IMR-90 (cell line): ENCODE results near the gene TARS3. TPM values are rescaled to one million over a fixed set of nuclear protein-coding genes. Genes with fewer than 3 reads are reported as not detected.

Experiments used
- ATAC-seq: fragments of 200-7000 bp; cut with Tn5 transposase; 2 replicates; pipeline ENCODE4 v1.9.1; 2020; ENCODE audit warnings: low read depth, mild to moderate bottlenecking, moderate library complexity
- BruUV-seq: library from RNA; stranded (reverse); fragments of 400-500 nt; replicated peaks from 2 replicates; lab custom pipeline; 2021; lab: Mats Ljungman, UMichigan
- CTCF ChIA-PET: fragments of 300-600 bp; formaldehyde crosslinking; extraction: SDS; loops from one replicate; lab custom pipeline; 2021; ENCODE audit warnings: antibody characterized with exemption; lab: Yijun Ruan, JAX
- POLR2A ChIA-PET: fragments of 300-600 bp; sonication (Branson Sonifier 250); formaldehyde crosslinking; loops from one replicate; lab custom pipeline; 2022; ENCODE audit warnings: antibody characterized with exemption; ENCODE audit not compliant: unreplicated experiment; lab: Charles Lee
- DNase-seq: peaks from one replicate; pipeline ENCODE4 v3.0.0; 2013
- H2AFZ ChIP-seq: replicated peaks from 2 replicates; pipeline ENCODE3; 2013; ENCODE audit warnings: low read length, mild to moderate bottlenecking; ENCODE audit not compliant: poor library complexity
- H2AK5ac ChIP-seq: 2 replicates; pipeline ENCODE4 v1.6.1; 2013; ENCODE audit warnings: low read depth, low read length, inconsistent platforms
- H2AK9ac ChIP-seq: replicated peaks from 2 replicates; pipeline ENCODE3; 2013; ENCODE audit warnings: mild to moderate bottlenecking, low read depth, low read length, moderate library complexity; ENCODE audit not compliant: poor library complexity
- H2BK120ac ChIP-seq: 2 replicates; pipeline ENCODE4 v1.6.1; 2013; ENCODE audit warnings: low read depth, low read length, inconsistent platforms
- H2BK15ac ChIP-seq: 3 replicates; pipeline ENCODE4 v1.6.1; 2013; ENCODE audit warnings: low read depth, low read length, inconsistent platforms
- H2BK20ac ChIP-seq: 2 replicates; pipeline ENCODE4 v1.6.1; 2013; ENCODE audit warnings: low read depth, mild to moderate bottlenecking, inconsistent platforms, low read length, moderate library complexity
- H2BK5ac ChIP-seq: 2 replicates; pipeline ENCODE4 v1.6.1; 2013; ENCODE audit warnings: mild to moderate bottlenecking, low read depth, low read length, inconsistent platforms; ENCODE audit not compliant: poor library complexity, severe bottlenecking
- H3K14ac ChIP-seq: replicated peaks from 2 replicates; pipeline ENCODE4 v1.6.1; 2013; ENCODE audit warnings: low read depth, low read length, inconsistent platforms
- H3K18ac ChIP-seq: 2 replicates; pipeline ENCODE4 v1.6.1; 2013; ENCODE audit warnings: low read depth, low read length, control low read depth
- H3K23ac ChIP-seq: 2 replicates; pipeline ENCODE4 v1.6.1; 2013; ENCODE audit warnings: low read depth, low read length, inconsistent platforms
- H3K27ac ChIP-seq: 2 replicates; pipeline ENCODE4 v1.5.1; 2013; ENCODE audit warnings: mild to moderate bottlenecking, control low read depth, low read length; ENCODE audit not compliant: insufficient read depth
- H3K27me3 ChIP-seq: 2 replicates; pipeline ENCODE4 v1.6.1; 2013; ENCODE audit warnings: low read length; ENCODE audit not compliant: control insufficient read depth, insufficient read depth
- H3K36me3 ChIP-seq: 2 replicates; pipeline ENCODE4 v1.6.1; 2013; ENCODE audit warnings: low read length, mixed read lengths; ENCODE audit not compliant: control insufficient read depth, insufficient read depth
- H3K4ac ChIP-seq: 2 replicates; pipeline ENCODE4 v1.6.1; 2013; ENCODE audit warnings: low read depth, low read length, inconsistent platforms
- H3K4me1 ChIP-seq: 2 replicates; pipeline ENCODE4 v1.6.1; 2013; ENCODE audit warnings: low read length, mixed read lengths; ENCODE audit not compliant: control insufficient read depth, insufficient read depth
- H3K4me2 ChIP-seq: 2 replicates; pipeline ENCODE4 v1.6.1; 2013; ENCODE audit warnings: low read depth, mild to moderate bottlenecking, control low read depth, low read length, moderate library complexity
- H3K4me3 ChIP-seq: 2 replicates; pipeline ENCODE4 v1.5.1; 2013; ENCODE audit warnings: low read depth, mild to moderate bottlenecking, control low read depth, low read length, moderate library complexity; ENCODE audit not compliant: insufficient read depth
- H3K56ac ChIP-seq: 2 replicates; pipeline ENCODE4 v1.6.1; 2013; ENCODE audit warnings: low read length, inconsistent platforms; ENCODE audit not compliant: insufficient read depth; ENCODE audit errors: extremely low read depth
- H3K79me1 ChIP-seq, 2 experiments: 2 replicates each; pipeline ENCODE4 v1.6.1; 2013; ENCODE audit warnings: low read length in 2 of 2, inconsistent platforms in 1 of 2, low read depth in 1 of 2
- H3K9ac ChIP-seq: 2 replicates; pipeline ENCODE4 v1.6.1; 2013; ENCODE audit warnings: low read depth, low read length, control low read depth
- H3K9me1 ChIP-seq: 2 replicates; pipeline ENCODE4 v1.6.1; 2013; ENCODE audit warnings: low read length, inconsistent platforms; ENCODE audit not compliant: insufficient read depth
- H3K9me3 ChIP-seq: 2 replicates; pipeline ENCODE4 v1.6.1; 2013; ENCODE audit warnings: low read length; ENCODE audit not compliant: control insufficient read depth, insufficient read depth
- H4K20me1 ChIP-seq: 2 replicates; pipeline ENCODE4 v1.6.1; 2013; ENCODE audit warnings: low read length, inconsistent platforms; ENCODE audit not compliant: insufficient read depth
- H4K5ac ChIP-seq: 2 replicates; pipeline ENCODE4 v1.6.1; 2013; ENCODE audit warnings: mild to moderate bottlenecking, low read depth, low read length, control low read depth
- H4K8ac ChIP-seq, 2 experiments: 2 replicates each; pipeline ENCODE4 v1.6.1; 2013; ENCODE audit warnings: low read depth in 2 of 2, low read length in 2 of 2, control low read depth in 1 of 2, inconsistent platforms in 1 of 2
- H4K91ac ChIP-seq: 2 replicates; pipeline ENCODE4 v1.6.1; 2013; ENCODE audit warnings: low read depth, low read length, inconsistent platforms; ENCODE audit not compliant: insufficient read depth
- BHLHE40 ChIP-seq: fragments of 150-350 bp; IDR thresholded peaks from 2 replicates; pipeline ENCODE4 v1.6.1; 2016; ENCODE audit warnings: mild to moderate bottlenecking, low read depth, low read length
- MAFK ChIP-seq: IDR thresholded peaks from 2 replicates; pipeline ENCODE4 v1.6.1; 2012; ENCODE audit warnings: low read depth, low read length, improper control_type of control experiment
- MAZ ChIP-seq: IDR thresholded peaks from 2 replicates; pipeline ENCODE4 v1.6.1; 2012; ENCODE audit warnings: low read depth, mild to moderate bottlenecking, low read length, improper control_type of control experiment, moderate library complexity, borderline replicate concordance
- USF2 ChIP-seq: fragments of 150-350 bp; IDR thresholded peaks from 2 replicates; pipeline ENCODE4 v1.6.1; 2017; ENCODE audit warnings: mild to moderate bottlenecking, antibody characterized with exemption, low read length, low read depth
- WGBS, 2 experiments: methylation state at CpG; one replicate each; pipeline versions ENCODE4 v1.1.5 to v1.1.7; 2013; ENCODE audit warnings: missing lambda C conversion rate in 2 of 2; ENCODE audit not compliant: insufficient read length in 1 of 2; ENCODE audit errors: extremely low coverage in 2 of 2; 5-methylcytosine and 5-hydroxymethylcytosine counted together
- dilution Hi-C: fragments of 300-500 bp; cut with HindIII; formaldehyde crosslinking; loops from one replicate; pipeline ENCODE4 v1.14.3; 2018; ENCODE audit warnings: low sequenced_read_pairs; ENCODE audit not compliant: unreplicated experiment
- in situ Hi-C: fragments of 300-500 bp; cut with MboI; formaldehyde crosslinking; loops from 3 replicates; pipeline ENCODE4 v1.14.3; 2019; ENCODE audit warnings: low sequenced_read_pairs, inconsistent platforms, mixed read lengths
- intact Hi-C: fragments of 100-400 bp; cut with micrococcal nuclease; formaldehyde crosslinking; loops from 2 replicates; pipeline ENCODE4 v1.10.0; 2022
- polyA plus RNA-seq, 3 experiments: library from polyadenylated mRNA; depleted of rRNA; stranded (reverse); fragments of >200 nt; gene quantifications; 2 replicates each; pipeline ENCODE4 v1.2.3, GENCODE V29; 2012; ENCODE audit warnings: low replicate concordance in 1 of 3
- total RNA-seq: library from RNA; depleted of rRNA; stranded (reverse); fragments of >200 nt; gene quantifications from 2 replicates; pipeline ENCODE4 v1.2.3, GENCODE V29; 2012

Gene TARS3
- total and polyA plus RNA-seq, 2 of the 4 experiments (the other 2 are of a cell fraction), result 3.4 to 9.3 TPM

- no peaks in the 10 kb centered on the region for H4K20me1 ChIP-seq
- H2BK15ac ChIP-seq, result no peak overlapping the region
- POLR2A ChIA-PET, result no interaction called here
- H4K8ac ChIP-seq, result peak overlapping the region; percentile 6 to 50; a peak in 2 of 4 replicates
- no peak overlapping the region for H2BK20ac ChIP-seq
- no peak overlapping the region for H4K5ac ChIP-seq
- no peak overlapping the region; the same call in 1 of the 2 replicates for H4K91ac ChIP-seq
- H3K4me1 ChIP-seq, result peaks cover 3% of the 10 kb centered on the region
- no peak overlapping the region for H3K4ac ChIP-seq
- H3K9ac ChIP-seq, result no peak overlapping the region
- H3K79me1 ChIP-seq, result no peaks in the 10 kb centered on the region
- no peaks in the 10 kb centered on the region for H3K9me3 ChIP-seq
- H3K56ac ChIP-seq, result no peak overlapping the region
- H3K27ac ChIP-seq, result no peak overlapping the region
- CTCF ChIA-PET, result no interaction called here
- H3K14ac ChIP-seq, result no peak overlapping the region; the same call in 1 of the 2 replicates
- no peak for TF ChIP-seq MAFK
- peak; percentile 74 for TF ChIP-seq BHLHE40
- peak; percentile 38; the same call in 1 of the 2 replicates for TF ChIP-seq USF2
- TF ChIP-seq MAZ, result peak; percentile 16; the same call in 1 of the 2 replicates
- H3K9me1 ChIP-seq, result 0 out of 2 replicates have a peak, but pooled peaks cover 2% of the 10 kb centered on the region
- DNase-seq, result peak; percentile 67
- peak; percentile 74 for ATAC-seq
- peak overlapping the region; percentile 85 for H2AFZ ChIP-seq
- H2BK5ac ChIP-seq, result no peak overlapping the region
- H3K27me3 ChIP-seq, result no peaks in the 10 kb centered on the region; the same call in 1 of the 2 replicates
- no TSS peak for BruUV-seq
- 0 out of 2 replicates have a peak overlapping the region, but pooled peaks have one; percentile 2 for H2AK5ac ChIP-seq
- no peak overlapping the region for H3K23ac ChIP-seq
- no peaks in the 10 kb centered on the region for H3K36me3 ChIP-seq
- WGBS, 2 experiments, result 0% methylated on average over 4 of the region's 25 CpGs; no CpG with 5 or more reads in 1 of the 2 experiments
- dilution Hi-C loops (no loop called here), in situ Hi-C loops (no loop called here), intact Hi-C loops (no loop called here)
- H2AK9ac ChIP-seq, result peak overlapping the region; percentile 76
- no peak overlapping the region for H3K18ac ChIP-seq
- no peak overlapping the region for H2BK120ac ChIP-seq
- H3K4me3 ChIP-seq, result no peak overlapping the region
- peak overlapping the region; percentile 51 for H3K4me2 ChIP-seq
These were observed 108.1 kb downstream of the TARS3 start for GRCh38 chr15:101615986-101616848.
